ENCODE measurements around the gene PPP1R9B. TPM values are rescaled to one million over a fixed set of nuclear protein-coding genes. Genes with fewer than 3 reads are reported as not detected.

Gene PPP1R9B
- total and polyA plus RNA-seq, 2 donors (not counting 1 experiment from before 2014, with no cell fraction given): 80.7 to 220 TPM

DNA sequence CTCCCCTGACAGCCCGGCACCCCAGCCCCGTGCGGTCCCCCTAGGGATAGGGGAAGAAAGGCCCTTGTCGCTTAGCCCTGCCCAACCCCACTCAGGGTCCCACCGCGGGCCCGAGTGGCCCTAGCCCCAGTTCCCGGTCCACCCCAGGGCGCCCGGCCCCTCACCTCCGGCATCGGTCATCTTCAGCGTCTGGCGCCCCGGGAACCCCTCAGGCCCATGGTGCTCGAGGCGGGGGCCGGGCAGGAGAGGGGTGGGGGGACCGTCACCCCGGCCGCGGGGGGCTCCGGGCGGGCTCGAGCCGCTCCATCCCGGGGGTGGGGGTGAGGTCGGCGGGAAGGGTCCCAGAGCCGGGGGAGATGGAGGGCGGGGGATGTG is 21.1 kb downstream of the PPP1R9B start:
- Histone ChIP-seq H3K4me2 (replicated peaks; ENCODE audit: low read depth, low read length, poor library complexity, severe bottlenecking) (peak overlapping the region; percentile 99), H2AFZ (ENCODE audit: insufficient read depth, low read depth, low read length, poor library complexity, severe bottlenecking) (peak overlapping the region; percentile 60), H4K20me1 (ENCODE audit: control insufficient read depth, insufficient read depth, low read length, poor library complexity, severe bottlenecking) (peaks cover 21% of the 10 kb centered on the region), H3K9me3 (ENCODE audit: control extremely low read depth in 1 of 3, control insufficient read depth in 2 of 3, insufficient read depth in 1 of 3, low read length in 2 of 3) (peaks cover 0 to 8% (median 0%) of the 10 kb centered on the region in 3 donors), H3K36me3 (replicated peaks in 1 of 2; ENCODE audit: control extremely low read depth in 1 of 2, control insufficient read depth in 1 of 2, extremely low read depth in 1 of 2, insufficient read depth in 2 of 2, low read length in 1 of 2) (peaks cover 3 to 12% of the 10 kb centered on the region in 2 experiments), H3K4me3 (ENCODE audit: control extremely low read depth in 1 of 5, extremely low read depth in 1 of 5, insufficient read depth in 1 of 5, low read depth in 2 of 5, low read length in 4 of 5) (peak overlapping the region in 3 of 5 experiments; percentile 36 to 51 (median 44)), H3K4me1 (ENCODE audit: control insufficient read depth in 2 of 2, insufficient read depth in 2 of 2, low read length in 2 of 2) (peaks cover 27 to 35% of the 10 kb centered on the region in 2 donors), H3K9ac (ENCODE audit: low read length) (peak overlapping the region; percentile 50), H3K27ac (ENCODE audit: low read length in 2 of 2) (no peak overlapping the region), H3K79me2 (ENCODE audit: control insufficient read depth, insufficient read depth, low read length) (no peaks in the 10 kb centered on the region), H3K27me3 (replicated peaks in 1 of 4; ENCODE audit: control extremely low read depth in 1 of 4, control insufficient read depth in 3 of 4, insufficient read depth in 4 of 4, low read length in 3 of 4) (peaks cover 0 to 28% (median 9%) of the 10 kb centered on the region in 4 experiments)
- ChIA-PET POLR2A (interaction anchor here (0.6 to 0.8 kb wide), 3 partner anchors 12 to 1232 kb away, joined by 3 to 4 read pairs (median 3); no protein-coding TSS in a partner anchor), CTCF (interaction anchor here (0.8 to 3.4 kb wide), 5 partner anchors 10 to 33 kb away, joined by 3 to 16 read pairs (median 5); no protein-coding TSS in a partner anchor)
- 1% methylated on average over 26 of the region's 31 CpGs for WGBS (ENCODE audit: insufficient coverage)
- DNase-seq (no peak), ATAC-seq (ENCODE audit: low read depth) (peak; percentile 6)
- Mint-ChIP-seq H3K27me3 (peaks cover 10% of the 10 kb centered on the region), H3K27ac (peak overlapping the region; percentile 65), H3K4me1 (peaks cover 34% of the 10 kb centered on the region), H3K4me3 (peak overlapping the region; percentile 83), H3K9me3 (ENCODE audit: insufficient read depth) (no peaks in the 10 kb centered on the region)
- intact Hi-C loops (cut with micrococcal nuclease): no loop called here
- TF ChIP-seq, protein P1, sequence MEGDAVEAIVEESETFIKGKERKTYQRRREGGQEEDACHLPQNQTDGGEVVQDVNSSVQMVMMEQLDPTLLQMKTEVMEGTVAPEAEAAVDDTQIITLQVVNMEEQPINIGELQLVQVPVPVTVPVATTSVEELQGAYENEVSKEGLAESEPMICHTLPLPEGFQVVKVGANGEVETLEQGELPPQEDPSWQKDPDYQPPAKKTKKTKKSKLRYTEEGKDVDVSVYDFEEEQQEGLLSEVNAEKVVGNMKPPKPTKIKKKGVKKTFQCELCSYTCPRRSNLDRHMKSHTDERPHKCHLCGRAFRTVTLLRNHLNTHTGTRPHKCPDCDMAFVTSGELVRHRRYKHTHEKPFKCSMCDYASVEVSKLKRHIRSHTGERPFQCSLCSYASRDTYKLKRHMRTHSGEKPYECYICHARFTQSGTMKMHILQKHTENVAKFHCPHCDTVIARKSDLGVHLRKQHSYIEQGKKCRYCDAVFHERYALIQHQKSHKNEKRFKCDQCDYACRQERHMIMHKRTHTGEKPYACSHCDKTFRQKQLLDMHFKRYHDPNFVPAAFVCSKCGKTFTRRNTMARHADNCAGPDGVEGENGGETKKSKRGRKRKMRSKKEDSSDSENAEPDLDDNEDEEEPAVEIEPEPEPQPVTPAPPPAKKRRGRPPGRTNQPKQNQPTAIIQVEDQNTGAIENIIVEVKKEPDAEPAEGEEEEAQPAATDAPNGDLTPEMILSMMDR (IDR thresholded peaks at IDR 0.05): no peak
- TF ChIP-seq EZH2 (IDR thresholded peaks at IDR 0.05; ENCODE audit: borderline replicate concordance, insufficient read depth, low read depth, low read length, poor library complexity, severe bottlenecking): no peak
